Measurements from ENCODE around the gene FOXL1.

The FOXL1 gene

DNA sequence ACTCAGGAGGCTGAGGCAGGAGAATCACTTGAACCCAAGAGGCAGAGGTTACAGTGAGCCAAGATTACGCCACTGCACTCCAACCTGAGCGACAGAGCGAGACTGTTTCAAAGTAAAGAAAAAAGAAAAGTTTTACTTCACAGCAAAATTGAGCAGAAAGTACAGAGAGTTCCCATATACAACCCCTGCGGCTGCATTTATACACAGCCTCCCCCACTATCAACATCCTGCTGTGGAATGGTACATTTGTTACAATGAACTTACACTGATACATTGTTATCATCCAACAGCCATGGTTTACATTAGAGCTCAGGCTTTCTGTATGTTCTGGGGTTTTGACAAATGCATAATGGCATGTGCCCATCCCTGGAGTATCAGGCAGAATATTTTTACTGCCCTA lies 20.8 kb upstream of the FOXL1 start:
- FAIRE-seq (no peak), DNase-seq (ENCODE audit: insufficient read length, low spot score) (no peak)
- TF ChIP-seq POLR2A (IDR thresholded peaks at IDR 0.05; ENCODE audit: low read depth, low read length) = no peak

DNA sequence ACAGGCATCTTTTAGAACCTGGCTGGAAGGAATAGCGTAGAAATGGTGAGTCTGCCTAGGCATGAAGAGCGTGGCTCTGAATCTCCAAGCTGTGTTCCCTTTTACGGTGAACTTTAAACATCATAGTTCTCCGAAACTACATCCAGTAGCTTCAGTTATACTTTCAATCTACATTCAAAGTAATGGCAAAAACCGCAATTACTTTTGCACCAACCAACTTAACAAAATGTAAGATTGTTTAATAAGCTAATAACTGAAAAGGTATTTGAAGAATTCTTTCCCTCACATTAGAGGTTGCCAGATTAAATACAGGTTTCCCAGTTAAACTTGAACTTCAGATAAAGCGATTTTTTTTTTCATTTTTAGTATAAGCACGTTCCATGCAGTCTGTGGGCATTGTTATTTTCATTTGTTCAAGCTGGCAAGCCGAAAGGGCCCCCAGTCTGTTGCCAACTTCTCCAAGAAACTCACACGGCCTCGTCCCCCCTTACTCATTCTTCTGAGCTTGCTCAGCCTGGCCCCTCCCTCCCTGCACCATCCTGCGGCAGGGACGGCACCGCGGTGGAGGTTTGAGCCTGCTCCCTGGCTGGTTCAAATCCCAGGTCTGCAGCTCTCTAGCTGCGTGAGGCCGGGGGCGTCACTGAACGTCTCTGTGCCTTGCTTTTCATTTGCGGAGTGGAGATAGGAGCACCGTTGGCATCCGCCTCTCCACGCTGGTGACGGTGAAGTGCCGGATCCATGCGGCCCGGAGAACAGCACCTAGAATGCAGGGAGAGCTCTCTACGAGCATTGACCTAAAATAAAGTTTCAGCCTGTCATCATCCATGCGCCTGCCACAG lies 19.8 kb upstream of the FOXL1 start:
- FAIRE-seq = no peak
- no peak for DNase-seq (ENCODE audit: insufficient read length, low spot score)
- no peak for TF ChIP-seq POLR2A (IDR thresholded peaks at IDR 0.05; ENCODE audit: low read depth, low read length)

DNA sequence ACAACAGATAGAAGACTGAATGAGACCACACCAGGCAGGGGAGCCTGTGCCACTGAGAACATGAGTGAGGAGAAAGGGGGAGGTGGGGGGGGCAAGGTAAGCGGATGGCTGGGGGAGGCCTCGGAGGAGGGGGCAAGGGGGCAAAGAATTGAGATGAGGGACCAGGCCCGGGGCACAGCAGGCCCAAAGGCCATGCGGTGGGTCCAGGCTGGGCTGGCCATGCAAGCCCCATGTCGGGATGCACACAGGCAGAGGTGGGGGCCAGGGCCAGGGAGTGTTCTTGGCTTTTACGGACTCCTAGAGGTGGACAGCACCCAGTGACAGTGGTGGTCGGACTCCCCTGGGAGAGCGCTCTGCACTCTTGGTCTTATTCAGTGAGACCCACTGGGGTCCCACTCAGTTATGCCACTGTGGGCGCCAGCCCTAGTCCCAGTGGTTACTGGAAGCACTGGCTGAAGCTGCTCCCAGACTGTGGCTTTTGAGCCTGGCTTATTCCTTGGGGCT lies 18.5 kb upstream of the FOXL1 start:
- DNase-seq (ENCODE audit: insufficient read length, low spot score) = no peak
- FAIRE-seq = no peak

DNA sequence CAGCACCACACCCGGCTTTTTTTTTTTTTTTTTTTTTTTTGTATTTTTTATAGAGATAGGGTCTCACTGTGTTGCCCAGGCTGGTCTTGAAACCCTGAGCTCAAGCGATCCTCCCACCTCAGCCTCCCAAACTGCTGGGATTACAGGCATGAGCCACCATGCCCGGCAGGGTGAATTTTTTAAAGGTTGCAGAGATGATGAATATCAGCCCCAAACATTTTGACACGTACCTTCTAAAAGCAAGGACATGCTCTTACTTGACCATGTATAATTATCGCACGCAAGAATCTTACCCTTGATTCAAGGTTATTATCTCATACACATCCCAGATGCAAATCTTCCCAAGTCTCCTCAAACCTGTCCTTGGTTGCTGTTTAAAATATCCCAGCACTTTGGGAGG lies 16.0 kb upstream of the FOXL1 start:
- DNase-seq (ENCODE audit: insufficient read length, low spot score) (no peak), FAIRE-seq (no peak)
- TF ChIP-seq POLR2A (IDR thresholded peaks at IDR 0.05; ENCODE audit: low read depth, low read length) = no peak

More for the DNA sequence above, 18.5 kb upstream of the FOXL1 start:
- no peak for TF ChIP-seq POLR2A (IDR thresholded peaks at IDR 0.05; ENCODE audit: low read depth, low read length)

DNA sequence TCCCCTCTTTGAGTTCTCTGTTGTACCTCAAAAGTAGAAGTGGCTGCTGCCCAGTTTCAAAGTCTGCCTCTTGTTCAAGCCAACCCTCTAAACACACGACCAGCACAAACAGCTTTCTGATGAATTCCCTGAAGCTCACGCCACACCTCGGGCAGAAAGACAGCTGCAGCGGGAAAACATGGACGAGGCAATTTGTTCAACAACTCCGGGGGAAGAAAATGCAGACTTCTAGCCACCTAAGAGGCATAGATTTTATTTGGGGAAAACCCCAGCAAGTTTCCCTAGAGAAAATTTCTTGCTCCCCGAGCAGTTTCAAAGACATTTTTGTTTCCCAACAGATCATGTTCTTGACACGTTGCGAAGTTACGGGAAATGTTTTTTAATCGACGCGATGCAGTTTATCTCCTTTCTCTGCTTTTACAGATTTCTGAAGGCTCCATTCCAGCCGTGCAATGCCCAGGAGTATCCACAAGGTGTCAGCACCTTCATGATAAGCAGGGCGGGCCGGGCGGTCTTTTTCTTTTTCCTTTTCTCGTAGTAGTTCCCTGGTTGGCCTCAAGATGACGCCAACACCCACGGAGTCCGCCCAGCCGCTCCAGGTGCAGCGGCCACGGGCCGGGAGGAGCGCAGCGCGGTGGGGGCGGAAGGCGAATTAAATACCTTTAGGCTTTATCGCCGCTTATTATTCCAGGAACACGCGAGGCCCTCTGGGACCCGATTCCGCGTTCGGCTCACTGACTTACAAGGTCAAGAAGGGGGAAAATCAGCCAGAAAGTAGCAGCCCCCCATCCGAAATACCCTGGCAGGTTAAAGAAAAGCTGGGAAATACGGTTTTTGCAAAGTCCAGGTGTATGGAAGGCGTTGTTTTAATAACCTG lies 14.6 kb upstream of the FOXL1 start:
- DNase-seq (ENCODE audit: insufficient read length, low spot score) (peak; percentile 82), FAIRE-seq (peak; percentile 45)
- no peak for TF ChIP-seq POLR2A (IDR thresholded peaks at IDR 0.05; ENCODE audit: low read depth, low read length)

DNA sequence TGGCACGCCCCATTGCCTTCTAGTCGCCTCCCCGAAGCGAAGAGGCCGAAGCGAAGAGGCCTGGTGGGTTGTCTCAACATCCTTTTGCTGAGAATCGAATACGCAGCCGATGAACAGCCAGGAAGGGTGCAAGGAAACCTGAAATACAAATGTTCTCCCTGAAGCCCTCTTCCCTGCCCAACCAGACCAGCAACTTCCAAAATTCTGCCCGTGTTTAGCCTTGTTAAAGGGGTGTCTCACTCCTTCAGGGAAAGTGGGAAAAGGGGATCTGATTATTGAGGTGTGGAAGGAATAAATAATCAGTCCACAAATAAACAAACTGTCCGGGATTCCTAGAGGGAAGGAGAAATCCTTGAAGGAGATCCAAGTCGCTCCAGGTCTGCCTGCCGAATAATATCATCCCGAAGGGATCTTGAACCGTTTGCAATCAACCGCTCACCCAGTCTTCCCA lies 13.1 kb upstream of the FOXL1 start:
- FAIRE-seq (no peak), DNase-seq (ENCODE audit: insufficient read length, low spot score) (no peak)
- TF ChIP-seq POLR2A (IDR thresholded peaks at IDR 0.05; ENCODE audit: low read depth, low read length) = no peak

DNA sequence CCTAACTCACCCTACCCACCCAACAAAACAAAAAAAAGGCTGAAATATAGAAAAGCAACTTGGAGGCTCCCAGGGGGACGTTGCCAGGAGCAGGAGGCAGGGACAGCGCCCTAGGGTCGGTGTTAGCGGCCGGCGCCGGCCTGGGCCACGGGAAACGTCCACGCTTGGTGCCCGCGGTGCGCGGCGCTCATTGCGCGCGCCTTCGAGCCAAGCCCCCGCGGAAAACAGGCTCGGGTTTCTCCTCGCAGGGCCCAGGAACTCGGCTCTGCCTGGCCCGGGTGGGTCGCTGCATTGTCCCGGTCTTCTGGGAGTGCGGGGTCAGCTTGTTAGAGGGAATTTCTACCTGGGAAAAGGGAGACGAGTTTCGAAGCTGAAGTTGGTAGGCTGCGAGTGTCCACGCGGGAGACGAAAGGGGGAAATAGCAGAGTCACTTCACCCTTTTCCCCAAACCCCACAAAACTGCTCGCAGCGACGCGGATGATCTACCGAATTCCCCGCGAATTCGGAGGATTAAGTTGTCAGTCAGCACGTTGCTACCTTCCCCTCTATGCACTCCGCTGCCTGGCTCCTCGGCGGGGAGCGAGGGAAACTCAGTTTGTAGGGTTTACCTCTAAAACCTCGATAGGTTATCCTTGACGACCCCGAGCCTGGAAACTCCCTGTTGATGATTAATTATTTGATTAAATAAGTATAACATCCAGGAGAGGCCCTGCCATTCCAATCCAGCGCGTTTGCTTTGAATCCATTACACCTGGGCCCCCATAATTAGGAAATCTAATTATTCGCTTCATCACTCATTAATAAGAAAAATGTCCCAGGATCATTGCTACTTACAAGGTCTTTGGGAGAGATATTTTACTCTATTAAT lies 12.5 kb upstream of the FOXL1 start:
- no peak for FAIRE-seq
- DNase-seq (ENCODE audit: insufficient read length, low spot score) = no peak
- no peak for TF ChIP-seq POLR2A (IDR thresholded peaks at IDR 0.05; ENCODE audit: low read depth, low read length)

DNA sequence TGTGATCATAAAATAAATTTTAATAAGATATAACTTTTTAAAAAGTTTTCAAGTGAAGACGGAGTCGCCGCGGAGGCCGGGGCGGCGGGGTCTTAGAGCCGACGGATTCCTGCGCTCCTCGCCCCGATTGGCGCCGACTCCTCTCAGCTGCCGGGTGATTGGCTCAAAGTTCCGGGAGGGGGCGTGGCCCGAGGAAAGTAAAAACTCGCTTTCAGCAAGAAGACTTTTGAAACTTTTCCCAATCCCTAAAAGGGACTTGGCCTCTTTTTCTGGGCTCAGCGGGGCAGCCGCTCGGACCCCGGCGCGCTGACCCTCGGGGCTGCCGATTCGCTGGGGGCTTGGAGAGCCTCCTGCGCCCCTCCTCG lies 11.8 kb upstream of the FOXL1 start, which contains the start of gene FOXC2:
Gene FOXC2 (plus strand): TSS at position 229 of the 365 bp plus-strand sequence. CDS start 507 bp downstream, outside the sequence.
- DNase-seq (ENCODE audit: insufficient read length, low spot score) = peak; percentile 64
- TF ChIP-seq POLR2A (IDR thresholded peaks at IDR 0.05; ENCODE audit: low read depth, low read length) = peak; percentile 56; the same call in 1 of the 2 replicates
- no peak for FAIRE-seq

DNA sequence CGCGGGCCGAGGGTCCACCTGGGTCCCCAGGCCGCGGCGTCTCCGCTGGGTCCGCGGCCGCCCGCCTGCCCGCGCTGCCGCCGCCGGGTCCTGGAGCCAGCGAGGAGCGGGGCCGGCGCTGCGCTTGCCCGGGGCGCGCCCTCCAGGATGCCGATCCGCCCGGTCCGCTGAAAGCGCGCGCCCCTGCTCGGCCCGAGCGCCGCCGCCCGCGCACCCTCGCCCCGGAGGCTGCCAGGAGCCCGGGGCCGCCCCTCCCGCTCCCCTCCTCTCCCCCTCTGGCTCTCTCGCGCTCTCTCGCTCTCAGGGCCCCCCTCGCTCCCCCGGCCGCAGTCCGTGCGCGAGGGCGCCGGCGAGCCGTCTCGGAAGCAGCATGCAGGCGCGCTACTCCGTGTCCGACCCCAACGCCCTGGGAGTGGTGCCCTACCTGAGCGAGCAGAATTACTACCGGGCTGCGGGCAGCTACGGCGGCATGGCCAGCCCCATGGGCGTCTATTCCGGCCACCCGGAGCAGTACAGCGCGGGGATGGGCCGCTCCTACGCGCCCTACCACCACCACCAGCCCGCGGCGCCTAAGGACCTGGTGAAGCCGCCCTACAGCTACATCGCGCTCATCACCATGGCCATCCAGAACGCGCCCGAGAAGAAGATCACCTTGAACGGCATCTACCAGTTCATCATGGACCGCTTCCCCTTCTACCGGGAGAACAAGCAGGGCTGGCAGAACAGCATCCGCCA lies 11.2 kb upstream of the FOXL1 start:
- FAIRE-seq = no peak
- DNase-seq (ENCODE audit: insufficient read length, low spot score) = no peak
- no peak; the same call in 1 of the 2 replicates for TF ChIP-seq POLR2A (IDR thresholded peaks at IDR 0.05; ENCODE audit: low read depth, low read length)

DNA sequence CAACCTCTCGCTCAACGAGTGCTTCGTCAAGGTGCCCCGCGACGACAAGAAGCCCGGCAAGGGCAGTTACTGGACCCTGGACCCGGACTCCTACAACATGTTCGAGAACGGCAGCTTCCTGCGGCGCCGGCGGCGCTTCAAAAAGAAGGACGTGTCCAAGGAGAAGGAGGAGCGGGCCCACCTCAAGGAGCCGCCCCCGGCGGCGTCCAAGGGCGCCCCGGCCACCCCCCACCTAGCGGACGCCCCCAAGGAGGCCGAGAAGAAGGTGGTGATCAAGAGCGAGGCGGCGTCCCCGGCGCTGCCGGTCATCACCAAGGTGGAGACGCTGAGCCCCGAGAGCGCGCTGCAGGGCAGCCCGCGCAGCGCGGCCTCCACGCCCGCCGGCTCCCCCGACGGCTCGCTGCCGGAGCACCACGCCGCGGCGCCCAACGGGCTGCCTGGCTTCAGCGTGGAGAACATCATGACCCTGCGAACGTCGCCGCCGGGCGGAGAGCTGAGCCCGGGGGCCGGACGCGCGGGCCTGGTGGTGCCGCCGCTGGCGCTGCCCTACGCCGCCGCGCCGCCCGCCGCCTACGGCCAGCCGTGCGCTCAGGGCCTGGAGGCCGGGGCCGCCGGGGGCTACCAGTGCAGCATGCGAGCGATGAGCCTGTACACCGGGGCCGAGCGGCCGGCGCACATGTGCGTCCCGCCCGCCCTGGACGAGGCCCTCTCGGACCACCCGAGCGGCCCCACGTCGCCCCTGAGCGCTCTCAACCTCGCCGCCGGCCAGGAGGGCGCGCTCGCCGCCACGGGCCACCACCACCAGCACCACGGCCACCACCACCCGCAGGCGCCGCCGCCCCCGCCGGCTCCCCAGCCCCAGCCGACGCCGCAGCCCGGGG lies 10.4 kb upstream of the FOXL1 start:
- no peak for DNase-seq (ENCODE audit: insufficient read length, low spot score)
- no peak for FAIRE-seq
- TF ChIP-seq POLR2A (IDR thresholded peaks at IDR 0.05; ENCODE audit: low read depth, low read length) = no peak

DNA sequence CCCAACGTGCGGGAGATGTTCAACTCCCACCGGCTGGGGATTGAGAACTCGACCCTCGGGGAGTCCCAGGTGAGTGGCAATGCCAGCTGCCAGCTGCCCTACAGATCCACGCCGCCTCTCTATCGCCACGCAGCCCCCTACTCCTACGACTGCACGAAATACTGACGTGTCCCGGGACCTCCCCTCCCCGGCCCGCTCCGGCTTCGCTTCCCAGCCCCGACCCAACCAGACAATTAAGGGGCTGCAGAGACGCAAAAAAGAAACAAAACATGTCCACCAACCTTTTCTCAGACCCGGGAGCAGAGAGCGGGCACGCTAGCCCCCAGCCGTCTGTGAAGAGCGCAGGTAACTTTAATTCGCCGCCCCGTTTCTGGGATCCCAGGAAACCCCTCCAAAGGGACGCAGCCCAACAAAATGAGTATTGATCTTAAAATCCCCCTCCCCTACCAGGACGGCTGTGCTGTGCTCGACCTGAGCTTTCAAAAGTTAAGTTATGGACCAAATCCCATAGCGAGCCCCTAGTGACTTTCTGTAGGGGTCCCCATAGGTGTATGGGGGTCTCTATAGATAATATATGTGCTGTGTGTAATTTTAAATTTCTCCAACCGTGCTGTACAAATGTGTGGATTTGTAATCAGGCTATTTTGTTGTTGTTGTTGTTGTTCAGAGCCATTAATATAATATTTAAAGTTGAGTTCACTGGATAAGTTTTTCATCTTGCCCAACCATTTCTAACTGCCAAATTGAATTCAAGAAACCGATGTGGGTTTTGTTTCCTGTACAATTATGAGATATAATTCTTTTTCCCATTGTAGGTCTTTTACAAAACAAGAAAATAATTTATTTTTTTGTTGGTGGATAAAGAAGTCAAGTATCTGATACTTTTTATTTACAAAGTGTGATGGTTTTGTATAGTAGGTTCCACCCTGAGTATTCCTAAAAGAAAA lies 9.4 kb upstream of the FOXL1 start:
- no peak for TF ChIP-seq POLR2A (IDR thresholded peaks at IDR 0.05; ENCODE audit: low read depth, low read length)
- no peak for DNase-seq (ENCODE audit: insufficient read length, low spot score)
- no peak for FAIRE-seq

All from H54 (cell line).